Mucosa of rectum (tissue), 2 donors: ENCODE data around the gene DYNC2H1.
"Not testable (repeated sequence)": the region's sequence is repeated elsewhere in the genome, so short reads cannot be mapped to it uniquely, and the experiment has no call there.

Experiments
- H3K27ac ChIP-seq, 2 donors: one replicate each; pipeline ENCODE4 v1.7.0; 2013; ENCODE audit warnings: inconsistent platforms in 2 of 2, low read depth in 2 of 2, low read length in 2 of 2
- H3K27me3 ChIP-seq, 2 donors: one replicate each; pipeline ENCODE4 v1.7.0; 2013; ENCODE audit warnings: low read length in 2 of 2; ENCODE audit not compliant: control insufficient read depth in 2 of 2, insufficient read depth in 2 of 2
- H3K36me3 ChIP-seq, 2 donors: one replicate each; pipeline ENCODE4 v1.7.0; 2013; ENCODE audit warnings: low read length in 2 of 2; ENCODE audit not compliant: control insufficient read depth in 2 of 2, insufficient read depth in 2 of 2
- H3K4me1 ChIP-seq, 2 donors: one replicate each; pipeline ENCODE4 v1.7.0; 2013; ENCODE audit warnings: low read length in 2 of 2, mild to moderate bottlenecking in 1 of 2; ENCODE audit not compliant: control insufficient read depth in 2 of 2, insufficient read depth in 2 of 2
- H3K4me3 ChIP-seq, 2 donors: one replicate each; pipeline ENCODE4 v1.7.0; 2013; ENCODE audit warnings: low read length in 2 of 2
- H3K9ac ChIP-seq, 2 donors: one replicate each; pipeline ENCODE4 v1.7.0; 2013; ENCODE audit warnings: low read length in 2 of 2, low read depth in 1 of 2, mild to moderate bottlenecking in 1 of 2
- H3K9me3 ChIP-seq, 2 donors: one replicate each; pipeline ENCODE4 v1.7.0; 2013; ENCODE audit warnings: low read length in 2 of 2; ENCODE audit not compliant: control insufficient read depth in 2 of 2
- donor health status: healthy.
- donor health status: Normal muscosa, but diverticular disease.

DYNC2H1 gene

DNA sequence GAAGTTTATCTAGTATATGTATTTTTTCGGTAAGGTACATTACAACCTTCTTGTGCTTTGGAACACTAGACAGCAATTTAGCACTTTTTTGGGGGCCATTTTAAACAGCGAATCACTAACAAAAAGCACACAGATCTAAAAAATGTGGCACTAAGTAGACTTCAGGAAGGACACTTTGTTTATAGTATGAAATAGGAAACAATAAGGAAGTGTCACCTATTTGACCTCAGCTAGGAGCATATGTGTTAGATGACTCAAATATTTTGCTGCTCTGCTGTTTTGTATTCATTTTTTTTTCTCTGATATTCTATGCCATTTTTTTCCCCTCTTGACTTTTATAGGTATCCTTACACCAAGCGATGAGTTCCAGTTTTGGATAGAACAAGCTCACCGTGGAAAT lies 5.6 kb downstream of the DYNC2H1 start:
- Histone ChIP-seq H3K4me3 (no peak overlapping the region), H3K27me3 (no peaks in the 10 kb centered on the region), H3K4me1 (no peaks in the 10 kb centered on the region), H3K36me3 (no peaks in the 10 kb centered on the region), H3K27ac (no peak overlapping the region), H3K9me3 (no peaks in the 10 kb centered on the region), H3K9ac (no peak overlapping the region)

DNA sequence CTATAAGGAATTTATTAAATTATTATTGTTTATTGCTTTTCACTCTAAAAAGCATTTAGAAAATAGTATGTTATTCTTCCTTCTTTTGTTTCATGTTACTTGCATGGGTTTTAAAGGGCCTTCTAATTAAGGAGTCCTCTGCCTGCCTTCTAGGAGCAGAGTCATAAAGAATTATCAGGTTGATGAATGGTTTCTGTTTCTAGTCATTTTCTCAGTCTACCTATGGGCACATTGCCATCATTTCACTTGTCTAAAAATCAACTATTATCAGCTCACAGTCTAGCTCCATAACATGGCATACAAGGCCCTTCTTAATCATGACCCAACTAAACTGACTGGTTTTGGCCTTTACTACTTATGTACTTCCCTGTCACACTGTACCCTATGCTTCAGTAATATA lies 16.2 kb downstream of the DYNC2H1 start:
- Histone ChIP-seq H3K4me3 (no peak overlapping the region), H3K36me3 (peaks cover 2 to 3% of the 10 kb centered on the region in 2 donors), H3K27ac (no peak overlapping the region), H3K9ac (no peak overlapping the region), H3K27me3 (no peaks in the 10 kb centered on the region), H3K4me1 (no peaks in the 10 kb centered on the region), H3K9me3 (no peaks in the 10 kb centered on the region)

DNA sequence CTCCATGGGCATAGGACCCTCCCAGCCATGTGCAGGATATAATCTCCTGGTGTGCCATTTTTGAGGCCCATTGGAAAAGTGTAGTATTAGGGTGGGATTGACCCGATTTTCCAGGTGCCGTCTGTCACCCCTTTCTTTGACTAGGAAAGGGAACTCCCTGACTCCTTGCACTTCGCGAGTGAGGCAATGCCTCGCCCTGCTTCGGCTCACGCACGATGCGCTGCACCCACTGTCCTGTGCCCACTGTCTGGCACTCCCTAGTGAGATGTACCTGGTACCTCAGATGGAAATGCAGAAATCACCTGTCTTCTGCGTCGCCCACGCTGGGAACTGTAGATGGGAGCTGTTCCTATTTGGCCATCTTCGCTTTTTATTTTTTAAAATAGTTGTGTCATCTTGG lies 32.8 kb downstream of the DYNC2H1 start:
- not testable (repeated sequence) for H3K27me3 ChIP-seq, H3K9me3 ChIP-seq, H3K36me3 ChIP-seq, H3K27ac ChIP-seq, H3K4me3 ChIP-seq, H3K9ac ChIP-seq, H3K4me1 ChIP-seq

DNA sequence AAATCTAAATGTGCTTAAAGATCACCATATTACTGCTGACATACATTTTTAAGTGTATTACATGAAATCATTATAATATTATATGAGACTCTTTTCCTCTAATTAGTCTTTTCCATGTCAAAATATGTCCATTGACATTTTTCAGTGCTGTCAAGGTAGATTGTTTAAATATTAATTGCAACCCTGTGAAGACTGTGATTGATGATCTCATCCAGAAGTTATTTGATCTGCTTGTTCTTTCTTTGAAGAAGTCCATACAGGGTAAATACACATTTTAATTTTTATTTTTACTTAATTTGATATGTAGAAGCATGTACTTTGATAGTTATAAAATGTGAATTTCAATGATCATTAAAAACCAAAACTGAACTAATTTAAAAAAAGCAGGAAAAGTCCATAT lies 38.4 kb downstream of the DYNC2H1 start:
- H3K4me1 ChIP-seq, result no peaks in the 10 kb centered on the region
- no peaks in the 10 kb centered on the region for H3K36me3 ChIP-seq
- H3K27me3 ChIP-seq, result no peaks in the 10 kb centered on the region
- no peaks in the 10 kb centered on the region for H3K9me3 ChIP-seq
- H3K4me3 ChIP-seq, result no peak overlapping the region
- no peak overlapping the region for H3K27ac ChIP-seq
- no peak overlapping the region for H3K9ac ChIP-seq

DNA sequence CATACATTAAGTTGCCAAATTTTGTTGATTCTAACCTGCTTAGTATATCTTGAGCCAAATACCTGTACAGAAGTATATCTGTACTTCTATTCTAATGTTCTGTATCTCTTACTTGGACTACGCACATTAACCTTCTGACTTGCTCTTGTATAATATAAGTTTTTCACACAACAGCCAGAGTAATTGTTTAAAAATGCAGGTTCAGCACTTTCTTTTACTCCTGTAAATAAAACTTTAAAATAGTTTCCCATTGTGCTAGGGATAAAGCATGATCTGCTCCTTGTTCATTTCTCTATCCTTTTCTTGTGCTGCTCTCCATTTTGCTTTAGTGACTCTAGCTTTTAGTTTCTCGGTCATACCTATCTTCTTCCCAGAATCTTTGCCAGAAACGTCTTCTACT lies 48.3 kb downstream of the DYNC2H1 start:
- Histone ChIP-seq H3K4me1 (no peaks in the 10 kb centered on the region), H3K36me3 (no peaks in the 10 kb centered on the region), H3K27ac (no peak overlapping the region), H3K4me3 (no peak overlapping the region), H3K9me3 (no peaks in the 10 kb centered on the region), H3K27me3 (no peaks in the 10 kb centered on the region), H3K9ac (no peak overlapping the region)

DNA sequence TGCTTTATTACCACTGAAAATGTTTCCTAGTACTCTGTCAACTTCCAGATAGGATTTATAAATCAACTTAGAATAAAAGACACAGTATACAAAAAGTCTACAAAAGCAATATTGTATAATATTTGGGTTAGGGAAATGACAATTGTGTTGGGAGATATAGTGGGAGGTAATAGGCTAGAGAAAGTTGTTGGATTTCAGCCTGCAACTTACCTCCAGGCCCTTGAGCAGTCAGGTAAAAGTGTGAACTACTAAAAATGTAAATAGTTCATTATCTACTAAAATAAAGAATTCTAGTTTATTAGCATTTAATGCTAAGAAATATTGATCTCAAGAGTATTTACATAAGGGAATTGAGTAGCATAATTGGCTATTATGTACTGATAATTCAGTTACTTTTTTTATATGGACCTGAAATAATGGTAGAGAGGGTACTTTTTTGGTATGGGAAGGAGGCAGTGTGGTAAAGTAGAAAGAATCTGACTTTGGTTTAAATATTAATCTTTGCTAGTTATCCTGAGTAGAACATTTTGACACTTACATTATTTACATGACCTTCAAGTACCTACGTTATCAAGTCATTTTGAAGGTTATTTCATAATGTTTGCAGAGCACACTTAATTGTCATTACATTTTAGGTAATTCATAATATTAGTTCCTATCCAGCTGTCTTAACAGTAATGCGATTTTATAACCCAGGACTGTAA lies 55.0 kb downstream of the DYNC2H1 start:
- Histone ChIP-seq H3K9ac (no peak overlapping the region), H3K27me3 (no peaks in the 10 kb centered on the region), H3K4me3 (no peak overlapping the region), H3K27ac (no peak overlapping the region), H3K9me3 (no peaks in the 10 kb centered on the region), H3K4me1 (no peaks in the 10 kb centered on the region), H3K36me3 (no peaks in the 10 kb centered on the region)

DNA sequence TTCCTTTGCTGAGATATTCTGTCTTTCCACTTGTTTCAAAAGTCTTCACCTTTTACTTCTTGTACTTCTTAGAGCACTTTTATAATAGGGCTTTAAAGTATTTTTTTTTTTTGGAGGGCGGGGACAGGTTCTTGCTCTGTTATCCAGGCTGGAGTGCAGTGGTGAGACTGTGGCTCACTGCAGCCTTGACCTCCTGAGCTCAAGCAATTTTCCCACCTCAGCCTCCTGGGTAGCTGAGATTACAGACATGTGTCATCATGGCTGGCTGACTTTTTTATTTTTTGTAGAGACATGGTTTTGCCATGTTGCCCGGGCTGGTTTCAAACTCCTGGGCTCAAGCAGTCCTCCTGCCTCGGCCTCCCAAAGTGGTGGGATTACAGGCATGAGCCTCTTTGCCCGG lies 57.9 kb downstream of the DYNC2H1 start:
- Histone ChIP-seq H3K36me3 (no peaks in the 10 kb centered on the region), H3K4me3 (no peak overlapping the region), H3K9ac (no peak overlapping the region), H3K4me1 (no peaks in the 10 kb centered on the region), H3K27me3 (no peaks in the 10 kb centered on the region), H3K27ac (no peak overlapping the region), H3K9me3 (no peaks in the 10 kb centered on the region)

DNA sequence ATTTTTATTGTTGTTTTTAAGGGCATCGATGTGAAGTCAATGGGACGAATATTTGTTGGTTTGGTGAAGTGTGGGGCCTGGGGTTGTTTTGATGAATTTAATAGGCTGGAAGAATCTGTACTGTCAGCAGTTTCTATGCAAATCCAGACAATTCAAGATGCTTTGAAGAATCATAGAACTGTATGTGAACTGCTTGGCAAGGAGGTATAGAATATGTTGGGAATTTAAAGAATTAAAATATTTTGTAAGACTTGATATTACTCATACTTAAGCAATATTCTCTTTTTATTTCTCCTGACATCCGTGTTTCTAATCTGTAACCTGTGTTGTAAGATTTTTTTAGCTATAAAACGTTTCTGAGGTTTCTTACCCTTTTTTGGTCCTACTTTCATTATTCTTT lies 61.6 kb downstream of the DYNC2H1 start:
- Histone ChIP-seq H3K4me1 (no peaks in the 10 kb centered on the region), H3K9ac (no peak overlapping the region), H3K27ac (no peak overlapping the region), H3K36me3 (no peaks in the 10 kb centered on the region), H3K4me3 (no peak overlapping the region), H3K9me3 (no peaks in the 10 kb centered on the region), H3K27me3 (no peaks in the 10 kb centered on the region)

DNA sequence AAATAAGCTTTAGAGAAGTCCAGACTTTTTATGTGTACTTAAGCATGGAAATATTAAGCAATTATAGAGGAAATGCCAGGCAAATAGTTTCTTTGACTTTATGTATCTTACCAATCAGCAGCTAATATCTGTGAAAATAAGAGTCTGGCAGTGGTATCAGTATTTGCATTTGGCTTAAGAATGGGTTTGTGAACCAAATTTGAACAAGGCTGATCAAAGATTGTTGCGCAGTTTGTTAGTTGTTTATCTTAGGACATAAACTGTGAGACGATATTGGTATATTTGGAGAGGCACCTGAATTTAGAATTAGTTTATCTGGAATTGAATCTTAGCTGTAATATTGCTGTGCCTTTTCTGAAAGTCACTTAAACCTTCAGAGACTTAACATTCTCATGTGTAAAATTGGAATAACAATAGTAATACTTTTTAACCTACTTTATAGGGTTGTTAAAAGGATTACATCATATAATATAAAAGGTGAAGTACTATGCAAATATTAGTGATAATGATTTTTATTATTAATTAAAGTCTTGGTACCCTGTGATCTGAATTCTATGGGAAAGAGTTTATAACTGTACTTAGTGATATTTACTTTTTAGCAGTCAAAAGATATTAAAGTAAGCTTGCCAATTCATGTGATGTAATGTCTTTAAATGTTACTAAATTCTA lies 66.4 kb downstream of the DYNC2H1 start:
- H3K4me3 ChIP-seq, result no peak overlapping the region
- H3K9ac ChIP-seq, result no peak overlapping the region
- H3K27ac ChIP-seq, result no peak overlapping the region
- H3K27me3 ChIP-seq, result no peaks in the 10 kb centered on the region
- H3K36me3 ChIP-seq, result no peaks in the 10 kb centered on the region
- no peaks in the 10 kb centered on the region for H3K9me3 ChIP-seq
- H3K4me1 ChIP-seq, result no peaks in the 10 kb centered on the region

DNA sequence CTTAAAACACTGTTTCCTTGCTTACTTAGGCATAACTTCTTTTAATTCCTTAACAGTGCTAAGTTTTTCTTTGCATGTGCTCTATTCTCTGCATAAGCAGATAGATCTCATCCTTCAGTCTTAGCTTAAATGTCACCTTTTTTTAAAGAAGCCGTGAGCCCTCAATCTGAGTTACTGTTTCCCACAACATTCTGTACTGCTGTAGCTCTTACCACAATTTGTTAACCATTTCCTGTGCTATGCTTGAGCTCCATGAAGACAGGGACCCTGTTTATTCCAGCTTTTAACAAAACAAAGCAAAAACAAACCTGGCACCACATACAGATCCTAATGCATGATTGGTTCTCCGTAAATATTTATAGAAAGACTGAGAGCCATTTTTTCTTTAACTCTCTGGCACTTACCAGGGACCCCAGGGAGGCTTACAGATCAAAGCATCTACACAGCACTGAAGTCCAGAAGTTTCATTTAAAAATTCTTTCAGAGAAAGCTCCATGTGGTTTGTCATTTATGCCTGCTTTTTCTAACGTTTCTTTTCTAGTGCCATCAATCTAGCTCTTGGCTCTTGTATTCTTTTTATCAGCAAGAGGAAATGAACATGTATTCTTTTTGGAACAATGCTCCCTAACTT lies 74.9 kb downstream of the DYNC2H1 start:
- Histone ChIP-seq H3K36me3 (no peaks in the 10 kb centered on the region), H3K9ac (no peak overlapping the region), H3K4me1 (no peaks in the 10 kb centered on the region), H3K9me3 (no peaks in the 10 kb centered on the region), H3K27me3 (no peaks in the 10 kb centered on the region), H3K27ac (no peak overlapping the region), H3K4me3 (no peak overlapping the region)
